Lower leg skin (tissue), 4 donors: Measurements from ENCODE around the gene AFG3L2. TPM values are rescaled to one million over a fixed set of nuclear protein-coding genes. Genes with fewer than 3 reads are reported as not detected.

Source experiments
- DNase-seq, 2 donors: peaks; one replicate each; pipeline ENCODE4 v3.0.0-alpha.2; 2019; ENCODE audit warnings: low spot score in 2 of 2
- H3K4me3 ChIP-seq: fragments of 200-600 bp; sonication (generic); 2 replicates; pipeline ENCODE4 v1.5.1; 2017; ENCODE audit warnings: mild to moderate bottlenecking, low read depth; ENCODE audit not compliant: poor library complexity, severe bottlenecking
- POLR2A ChIP-seq, 2 donors: fragments of 450-650 bp; IDR thresholded peaks; one replicate each; pipeline ENCODE4 v1.6.1; 2016 to 2017; ENCODE audit warnings: antibody characterized with exemption in 2 of 2, mild to moderate bottlenecking in 1 of 2, moderate library complexity in 1 of 2
- WGBS, 2 donors: methylation state at CpG; one replicate each; pipeline ENCODE4 v1.1.5; 2018; 5-methylcytosine and 5-hydroxymethylcytosine counted together
- intact Hi-C: fragments of 100-400 bp; cut with DNase I; formaldehyde crosslinking; loops from one replicate; pipeline ENCODE4 v1.15.0; 2023; ENCODE audit warnings: low total_unique reads
- total RNA-seq, 4 donors: library from RNA; depleted of rRNA; stranded (reverse); fragments of >200 nt; gene quantifications; one replicate each; pipeline ENCODE4 v1.1.0, GENCODE V29; 2016
- TF ChIP-seq, protein P1 (sequence below), 3 donors: fragments of 450-650 bp; IDR thresholded peaks; one replicate each; pipeline ENCODE4 v1.5.1; 2016; ENCODE audit warnings: antibody characterized with exemption in 3 of 3, mild to moderate bottlenecking in 3 of 3, moderate library complexity in 2 of 3

The AFG3L2 gene
- total RNA-seq, 4 donors from 2014 or later = 57.5 to 67.9 (median 60.1) TPM

DNA sequence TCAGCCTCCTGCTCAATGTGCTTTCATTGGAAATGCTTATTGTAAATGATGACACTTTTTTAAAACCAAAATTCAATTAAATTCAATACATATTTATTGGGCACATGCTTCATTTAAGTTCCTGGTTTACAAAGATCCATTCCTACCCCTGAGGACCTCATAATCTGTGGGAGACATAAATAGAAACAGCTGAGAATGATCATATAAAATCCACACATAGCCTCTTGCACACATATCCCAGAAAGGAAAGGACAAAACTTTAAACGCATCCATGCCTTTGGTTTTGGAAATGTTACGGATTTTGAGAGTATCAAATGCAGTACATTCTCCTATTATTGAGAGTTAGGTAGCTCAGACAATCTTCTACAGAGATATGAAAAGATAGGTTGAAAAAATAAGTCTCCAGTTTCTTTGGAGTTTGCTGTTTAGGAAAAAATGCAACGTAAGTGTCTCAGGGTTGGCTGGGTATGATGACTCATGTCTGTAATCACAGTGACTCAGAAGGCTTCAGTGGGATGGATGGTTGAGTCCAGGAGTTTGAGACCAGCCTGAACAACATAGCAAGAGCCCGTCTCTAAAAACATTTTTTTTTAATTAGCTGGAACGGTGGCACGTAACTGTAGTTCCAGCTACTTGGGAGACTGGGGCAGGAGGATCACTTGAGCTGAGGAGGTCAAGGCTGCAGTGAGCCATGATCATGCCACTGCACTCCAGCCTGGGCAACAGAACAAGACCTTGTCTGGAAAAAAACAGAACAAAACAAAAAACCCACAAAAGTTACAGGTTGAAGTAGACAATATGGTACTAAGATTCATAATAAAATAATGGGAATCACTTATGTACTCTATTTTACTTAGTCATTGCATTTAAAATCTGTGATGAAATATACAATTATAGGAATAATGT lies 26.8 kb upstream of the AFG3L2 start:
- intact Hi-C loops = no loop called here
- 47 to 52% methylated on average over 6 of the region's 6 CpGs for WGBS, 2 donors
- TF ChIP-seq POLR2A (IDR thresholded peaks at IDR 0.05) = no peak
- TF ChIP-seq, protein P1, sequence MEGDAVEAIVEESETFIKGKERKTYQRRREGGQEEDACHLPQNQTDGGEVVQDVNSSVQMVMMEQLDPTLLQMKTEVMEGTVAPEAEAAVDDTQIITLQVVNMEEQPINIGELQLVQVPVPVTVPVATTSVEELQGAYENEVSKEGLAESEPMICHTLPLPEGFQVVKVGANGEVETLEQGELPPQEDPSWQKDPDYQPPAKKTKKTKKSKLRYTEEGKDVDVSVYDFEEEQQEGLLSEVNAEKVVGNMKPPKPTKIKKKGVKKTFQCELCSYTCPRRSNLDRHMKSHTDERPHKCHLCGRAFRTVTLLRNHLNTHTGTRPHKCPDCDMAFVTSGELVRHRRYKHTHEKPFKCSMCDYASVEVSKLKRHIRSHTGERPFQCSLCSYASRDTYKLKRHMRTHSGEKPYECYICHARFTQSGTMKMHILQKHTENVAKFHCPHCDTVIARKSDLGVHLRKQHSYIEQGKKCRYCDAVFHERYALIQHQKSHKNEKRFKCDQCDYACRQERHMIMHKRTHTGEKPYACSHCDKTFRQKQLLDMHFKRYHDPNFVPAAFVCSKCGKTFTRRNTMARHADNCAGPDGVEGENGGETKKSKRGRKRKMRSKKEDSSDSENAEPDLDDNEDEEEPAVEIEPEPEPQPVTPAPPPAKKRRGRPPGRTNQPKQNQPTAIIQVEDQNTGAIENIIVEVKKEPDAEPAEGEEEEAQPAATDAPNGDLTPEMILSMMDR (IDR thresholded peaks at IDR 0.05) = no peak
- no peak overlapping the region for H3K4me3 ChIP-seq
- DNase-seq = no peak

DNA sequence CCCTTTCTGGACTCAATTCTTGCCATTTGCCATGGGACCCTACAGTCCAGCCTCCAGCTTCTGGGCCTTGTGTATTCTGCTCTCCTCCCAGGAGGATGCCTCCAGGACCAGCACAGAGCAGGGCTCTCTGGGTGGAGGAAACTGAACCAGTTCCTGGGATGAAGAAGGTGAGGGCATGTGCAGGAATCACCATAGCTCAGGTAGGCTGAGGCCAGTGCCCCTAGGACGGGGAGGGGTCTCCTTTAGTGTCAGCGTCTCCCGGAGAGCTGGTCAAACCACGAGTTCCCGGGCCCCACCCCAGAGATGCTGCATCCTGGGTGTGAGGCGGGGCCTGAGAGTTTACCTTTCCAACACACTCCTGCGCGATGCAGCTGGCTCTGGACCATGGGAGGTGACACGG lies 24.9 kb upstream of the AFG3L2 start:
- no peak for TF ChIP-seq POLR2A (IDR thresholded peaks at IDR 0.05)
- TF ChIP-seq, protein P1 (IDR thresholded peaks at IDR 0.05) = no peak
- DNase-seq = no peak
- WGBS, 2 donors = 45 to 60% methylated on average over 9 of the region's 9 CpGs

DNA sequence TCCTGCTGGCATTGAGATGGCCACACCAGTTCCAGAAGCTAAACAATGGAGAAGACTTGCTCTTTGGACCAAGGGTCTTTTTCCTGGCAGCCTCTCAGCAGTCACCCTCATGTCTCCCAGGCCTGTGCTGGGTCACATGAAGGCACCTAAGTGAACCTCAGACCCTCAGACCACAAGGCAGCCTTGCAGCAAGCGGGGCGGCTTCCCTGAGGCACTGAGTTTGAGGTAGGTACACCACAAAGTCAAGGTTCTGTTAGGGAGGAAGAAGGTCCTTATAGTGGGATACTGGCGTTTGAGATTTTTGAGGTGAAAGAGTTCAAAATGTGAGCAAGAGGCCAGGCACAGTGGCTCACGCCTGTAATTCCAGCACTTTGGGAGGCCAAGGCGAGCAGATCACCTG lies 22.2 kb upstream of the AFG3L2 start:
- no peak overlapping the region for H3K4me3 ChIP-seq
- 83 to 99% methylated on average over 5 of the region's 5 CpGs for WGBS, 2 donors
- no peak for DNase-seq
- TF ChIP-seq POLR2A (IDR thresholded peaks at IDR 0.05) = no peak
- intact Hi-C loops = no loop called here

More for the DNA sequence above, 24.9 kb upstream of the AFG3L2 start:
- intact Hi-C loops = no loop called here
- H3K4me3 ChIP-seq = no peak overlapping the region

DNA sequence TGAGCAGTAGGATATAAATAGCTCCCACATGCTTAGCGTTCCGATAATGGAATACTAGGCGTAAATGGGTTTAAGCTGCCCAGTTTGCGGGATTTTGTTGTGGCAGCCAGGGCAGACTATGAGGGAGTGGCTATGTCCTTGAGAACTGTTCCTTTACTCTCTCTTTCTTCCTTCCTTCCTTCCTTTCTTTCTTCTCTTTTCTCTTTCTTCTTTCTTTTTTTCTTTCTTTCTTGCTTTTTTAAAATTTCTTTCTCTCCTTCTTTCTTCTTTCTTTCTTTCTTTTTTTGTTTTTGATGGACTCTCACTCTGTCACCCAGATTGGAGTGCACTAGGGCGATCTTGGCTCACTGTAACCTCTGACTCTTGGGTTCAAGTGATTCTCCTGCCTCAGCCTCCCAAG lies 21.6 kb upstream of the AFG3L2 start:
- DNase-seq = no peak
- no peak for TF ChIP-seq POLR2A (IDR thresholded peaks at IDR 0.05)
- TF ChIP-seq, protein P1 (IDR thresholded peaks at IDR 0.05) = no peak
- intact Hi-C loops = no loop called here
- WGBS, 2 donors = 61 to 70% methylated on average over 5 of the region's 5 CpGs
- H3K4me3 ChIP-seq = no peak overlapping the region

DNA sequence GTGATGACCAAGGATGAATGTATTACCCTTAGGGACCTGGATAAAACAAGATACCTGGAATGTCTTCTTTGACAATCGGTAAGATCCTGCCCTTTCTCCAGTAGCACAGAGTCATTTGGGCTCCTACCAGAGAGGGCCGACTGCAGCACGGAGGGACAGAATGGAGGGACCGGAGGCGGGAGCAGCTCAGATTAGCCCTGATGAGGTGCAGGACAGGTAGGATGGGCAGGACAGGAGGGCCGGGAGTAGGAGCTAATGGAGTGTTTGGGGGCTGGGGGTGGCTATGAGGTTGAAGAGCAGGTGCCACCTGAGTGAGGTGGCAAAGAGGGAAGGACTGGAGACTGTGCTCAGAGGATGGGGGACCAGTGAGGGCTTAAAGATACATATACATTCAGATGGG lies 20.8 kb upstream of the AFG3L2 start:
- no peak for DNase-seq
- WGBS, 2 donors = 86 to 94% methylated on average over 6 of the region's 6 CpGs
- no peak for TF ChIP-seq POLR2A (IDR thresholded peaks at IDR 0.05)
- TF ChIP-seq, protein P1 (IDR thresholded peaks at IDR 0.05) = no peak
- intact Hi-C loops = no loop called here
- no peak overlapping the region for H3K4me3 ChIP-seq

DNA sequence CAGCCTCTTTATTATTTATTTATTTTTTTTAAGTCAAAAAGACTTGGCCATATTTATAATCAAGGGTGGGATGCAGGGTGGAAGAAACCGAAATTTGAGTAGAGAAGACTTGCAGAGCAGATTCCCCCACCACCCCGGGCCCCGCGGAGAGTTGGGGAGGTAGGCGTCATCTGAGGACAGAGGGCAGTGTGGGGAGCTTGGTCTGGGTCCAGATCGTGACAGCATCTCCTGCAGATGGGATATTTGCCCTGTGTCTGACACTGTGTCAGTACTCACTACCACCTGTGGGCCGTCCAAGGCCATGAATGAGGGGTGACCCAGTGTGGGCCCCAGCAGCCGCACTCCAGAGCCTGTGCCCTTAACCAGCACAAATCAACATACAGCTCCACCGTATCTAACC lies 20.2 kb upstream of the AFG3L2 start:
- H3K4me3 ChIP-seq = no peak overlapping the region
- TF ChIP-seq, protein P1 (IDR thresholded peaks at IDR 0.05) = no peak
- no peak for TF ChIP-seq POLR2A (IDR thresholded peaks at IDR 0.05)
- 88 to 96% methylated on average over 9 of the region's 9 CpGs for WGBS, 2 donors
- DNase-seq = no peak
- intact Hi-C loops = no loop called here
